HL-60/S4 treated with retinoic acid at 250 ng/mL for 4 days and 3 days (cell line): Measurements from ENCODE around the gene WBP2NL.

Source experiments
- in situ Hi-C: fragments of 300-500 bp; cut with MboI; formaldehyde crosslinking; loops from 2 replicates; pipeline ENCODE4 v1.7.0; 2022; ENCODE audit warnings: low sequenced_read_pairs

WBP2NL gene

GRCh38 chr22:41976961-41977566, 21.5 kb upstream of the WBP2NL start:
- in situ Hi-C loops: no loop called here

DNA sequence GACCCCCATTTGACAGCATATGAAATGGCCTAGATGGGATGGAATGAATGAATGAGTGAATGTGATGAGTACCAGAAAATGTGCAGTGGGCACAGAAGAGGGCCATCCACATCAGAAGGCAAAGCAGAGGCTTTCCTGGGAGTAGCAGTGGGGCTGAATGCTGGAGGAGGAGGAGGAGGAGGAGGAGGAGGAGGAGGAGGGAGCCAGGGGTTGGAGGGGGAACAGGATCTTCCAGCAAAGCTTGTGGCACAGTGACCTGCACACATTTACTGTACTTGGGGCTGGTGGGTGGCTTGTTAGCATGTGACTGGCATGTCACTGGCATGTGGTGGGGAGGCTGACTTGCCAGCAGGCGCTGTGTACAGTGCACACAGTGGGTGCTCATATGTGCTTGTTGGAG, 19.9 kb upstream of the WBP2NL start:
- in situ Hi-C loops: no loop called here

- in situ Hi-C loops: no loop called here
These were observed 19.0 kb upstream of the WBP2NL start for GRCh38 chr22:41979423-41980250.

- in situ Hi-C loops: no loop called here
These were observed 15.7 kb upstream of the WBP2NL start for GRCh38 chr22:41982865-41983264.

DNA sequence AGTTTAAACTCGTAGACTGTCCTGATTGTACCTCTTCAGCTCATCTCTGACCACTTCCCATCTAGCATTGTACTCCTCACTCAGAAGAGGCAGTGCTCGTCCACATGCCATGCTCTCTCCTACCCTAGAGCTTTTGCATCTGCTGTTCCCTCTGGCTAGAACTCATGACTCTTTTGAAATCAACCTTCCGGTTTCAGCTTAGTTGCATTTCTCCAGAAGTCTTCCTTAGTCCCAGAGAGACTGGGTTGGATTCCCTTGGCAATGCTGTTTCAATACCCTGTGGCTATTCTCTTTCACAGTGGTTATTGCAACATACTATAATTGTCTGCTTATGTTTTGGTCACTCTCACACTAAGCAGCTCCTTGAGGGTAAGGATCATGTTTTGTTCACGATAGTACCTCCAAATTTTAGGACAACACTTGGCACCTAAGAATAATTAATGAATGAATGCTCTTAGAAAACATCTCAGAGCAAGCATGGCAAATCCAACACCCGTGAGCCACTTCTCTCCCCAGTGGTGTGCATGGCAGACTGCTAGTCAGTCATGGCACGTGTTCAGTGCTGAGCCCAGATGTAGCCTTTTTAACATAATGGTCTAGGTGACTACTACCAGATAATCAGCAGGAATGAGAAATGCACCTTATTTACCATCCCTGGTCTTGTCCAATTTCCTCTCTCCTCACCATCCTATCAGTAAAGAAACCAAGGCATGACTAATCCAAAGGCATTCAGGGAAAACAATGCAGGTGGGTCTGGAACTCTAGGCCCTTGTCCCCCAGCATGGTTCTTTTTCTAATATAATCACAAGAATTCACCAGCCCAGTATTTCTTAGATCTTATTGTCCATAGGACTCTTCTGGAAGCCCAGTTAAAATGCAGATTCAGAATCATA, 14.8 kb upstream of the WBP2NL start:
- in situ Hi-C loops: no loop called here

DNA sequence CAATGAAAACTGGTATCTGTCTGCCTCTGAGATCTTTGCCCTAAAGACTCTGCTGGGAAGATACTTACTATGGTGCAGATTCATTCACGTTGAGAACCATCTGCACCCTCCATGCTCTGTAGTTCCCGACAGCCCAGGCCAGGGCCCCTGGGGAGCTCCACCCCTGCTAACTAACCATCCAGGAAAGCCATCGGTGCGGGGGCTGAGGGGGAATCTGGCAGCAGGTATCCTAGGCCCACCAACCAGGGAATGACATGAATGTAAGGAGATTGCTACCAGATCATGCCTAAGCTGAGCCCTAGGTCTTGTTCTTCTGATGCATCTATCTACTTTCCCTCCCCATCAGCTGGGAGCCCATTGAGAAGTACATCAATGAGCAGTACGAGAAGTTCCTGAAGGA, 11.3 kb upstream of the WBP2NL start:
- in situ Hi-C loops: no loop called here

GRCh38 chr22:41989246-41989645, 9.3 kb upstream of the WBP2NL start:
- in situ Hi-C loops: no loop called here

GRCh38 chr22:41991111-41991510, 7.5 kb upstream of the WBP2NL start:
- in situ Hi-C loops: no loop called here

DNA sequence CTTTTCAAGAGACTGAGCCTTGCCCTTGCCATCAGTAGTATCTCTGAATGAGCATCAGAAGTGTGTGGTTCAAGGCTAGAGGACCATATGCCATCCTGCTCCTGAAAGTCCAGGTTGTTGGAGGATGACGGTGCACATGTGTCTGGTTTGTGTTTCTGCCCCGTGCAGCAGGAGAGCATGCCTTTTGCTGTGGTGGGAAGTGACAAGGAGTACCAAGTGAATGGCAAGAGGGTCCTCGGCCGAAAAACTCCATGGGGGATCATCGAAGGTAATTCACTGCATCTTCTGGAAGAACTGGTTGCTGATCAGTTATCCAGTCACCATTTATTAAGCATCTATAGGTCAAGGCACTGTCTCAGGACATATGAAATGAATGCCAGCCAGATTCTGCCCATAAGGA, 6.1 kb upstream of the WBP2NL start:
- in situ Hi-C loops: no loop called here

- in situ Hi-C loops: no loop called here
These were observed 3.4 kb upstream of the WBP2NL start for GRCh38 chr22:41995211-41995610.

DNA sequence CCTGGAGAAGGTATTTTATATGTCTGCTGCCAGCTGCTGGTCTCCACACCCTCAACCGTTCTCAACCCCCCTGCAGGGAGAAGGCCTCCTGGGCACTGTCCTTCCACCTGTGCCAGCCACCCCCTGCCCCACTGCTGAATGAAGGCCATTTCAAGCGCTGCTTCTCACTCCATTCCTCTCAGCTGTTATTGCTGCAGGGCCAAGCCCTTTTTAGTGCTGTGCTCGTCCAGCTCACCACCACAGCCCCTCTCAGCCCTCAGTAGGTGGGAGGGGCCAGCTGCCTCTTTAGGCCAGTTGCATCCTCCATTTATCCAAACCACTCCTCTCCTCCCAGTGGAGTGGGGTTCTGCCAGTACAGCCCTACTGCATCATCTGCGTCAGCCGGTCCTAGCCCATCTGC, 1.8 kb upstream of the WBP2NL start:
- in situ Hi-C loops: no loop called here

DNA sequence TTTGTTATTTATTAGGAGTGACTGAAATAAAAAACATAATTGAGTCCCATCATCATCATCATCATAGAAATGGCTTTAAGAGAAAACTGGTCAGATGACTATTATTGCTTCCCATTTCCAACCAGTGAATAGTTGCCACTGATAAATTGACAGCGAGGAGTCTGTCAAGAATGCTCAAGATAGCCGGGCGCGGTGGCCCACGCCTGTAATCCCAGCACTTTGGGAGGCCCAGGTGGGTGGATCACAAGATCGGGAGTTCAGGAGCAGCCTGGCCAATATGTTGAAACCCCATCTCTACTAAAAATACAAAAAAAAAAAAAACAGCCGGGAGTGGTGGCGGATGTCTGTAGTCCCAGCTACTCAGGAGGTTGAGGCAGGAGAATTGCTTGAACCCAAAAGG, 1.9 kb downstream of the WBP2NL start:
- in situ Hi-C loops: no loop called here

- in situ Hi-C loops: no loop called here
These were observed 2.5 kb downstream of the WBP2NL start for GRCh38 chr22:42001121-42001520.

DNA sequence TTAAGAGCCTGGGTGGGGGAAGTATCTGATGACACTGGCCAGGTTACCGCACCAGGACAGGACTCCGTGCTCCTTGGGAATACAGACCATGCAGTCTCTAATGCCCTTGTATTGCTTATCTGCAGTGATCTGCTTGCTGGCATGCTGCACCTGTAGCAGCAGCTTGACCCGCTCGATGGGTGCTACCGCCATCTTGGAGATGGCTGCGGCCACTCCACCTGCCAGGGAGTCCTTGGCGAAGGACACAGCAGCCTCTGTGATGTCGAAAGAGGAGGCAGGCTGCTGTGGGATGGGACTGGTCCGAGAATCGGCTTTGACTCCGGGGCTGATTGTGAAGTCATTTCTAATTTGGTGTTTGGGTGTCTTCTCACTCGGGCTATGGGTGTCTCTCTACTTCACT, 3.1 kb downstream of the WBP2NL start:
- in situ Hi-C loops: no loop called here

DNA sequence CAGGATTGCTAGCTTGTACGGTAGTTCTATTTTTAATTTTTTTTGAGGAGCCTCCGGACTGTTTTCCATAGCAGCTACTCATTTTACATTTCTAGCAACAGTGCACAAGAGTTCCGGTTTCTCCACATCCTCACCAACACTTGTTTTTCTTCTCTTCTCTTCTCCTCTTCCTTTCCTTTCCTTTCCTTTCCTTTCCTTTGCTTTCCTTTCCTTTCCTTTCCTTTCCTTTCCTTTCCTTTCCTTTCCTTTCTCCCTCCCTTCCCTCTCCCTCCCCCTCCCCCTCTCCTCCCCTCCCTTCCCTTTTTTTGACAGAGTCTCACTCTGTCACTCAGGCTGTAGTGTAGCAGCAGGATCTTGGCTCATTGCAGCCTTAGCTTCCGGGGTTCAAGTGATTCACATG, 9.3 kb downstream of the WBP2NL start:
- in situ Hi-C loops: no loop called here

- in situ Hi-C loops: no loop called here
These were observed 12.2 kb downstream of the WBP2NL start for GRCh38 chr22:42010778-42011177.

DNA sequence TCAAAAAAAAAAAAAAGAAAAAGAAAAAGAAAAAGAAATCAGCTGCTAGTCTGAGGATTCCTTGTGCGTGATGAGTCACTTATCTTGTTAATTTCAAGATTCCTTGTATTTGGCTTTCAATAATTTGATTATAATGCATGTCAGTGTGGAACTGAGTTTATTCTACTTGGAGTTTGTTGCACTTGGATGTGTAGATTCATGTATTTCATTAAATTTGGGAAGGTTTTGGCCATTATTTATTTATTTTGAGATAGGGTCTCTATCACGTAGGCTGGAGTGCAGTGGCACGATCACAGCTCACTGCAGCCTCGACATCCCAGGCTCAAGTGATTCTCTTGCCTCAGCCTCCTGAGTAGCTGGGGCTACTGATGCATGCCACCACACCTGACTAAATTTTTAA, 14.8 kb downstream of the WBP2NL start:
- in situ Hi-C loops: no loop called here

DNA sequence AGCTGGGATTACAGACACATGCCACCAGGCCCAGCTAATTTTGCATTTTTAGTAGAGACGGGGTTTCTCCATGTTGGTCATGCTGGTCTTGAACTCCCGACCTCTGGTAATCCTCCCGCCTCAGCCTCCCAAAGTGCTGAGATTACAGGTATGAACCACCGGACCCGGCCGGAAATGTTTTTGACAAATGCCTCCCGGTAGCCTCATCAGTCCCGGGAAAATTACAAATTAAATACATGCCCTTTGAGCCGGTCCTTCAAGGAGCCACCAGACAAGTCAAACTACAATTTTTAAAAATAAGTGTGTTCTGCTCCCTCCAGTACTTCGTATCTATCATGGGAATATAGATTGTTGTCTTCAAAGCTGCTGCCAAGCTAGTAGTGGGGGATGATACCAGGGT, 17.5 kb downstream of the WBP2NL start:
- in situ Hi-C loops: no loop called here

- in situ Hi-C loops: no loop called here
These were observed 19.6 kb downstream of the WBP2NL start for GRCh38 chr22:42018224-42018623.

DNA sequence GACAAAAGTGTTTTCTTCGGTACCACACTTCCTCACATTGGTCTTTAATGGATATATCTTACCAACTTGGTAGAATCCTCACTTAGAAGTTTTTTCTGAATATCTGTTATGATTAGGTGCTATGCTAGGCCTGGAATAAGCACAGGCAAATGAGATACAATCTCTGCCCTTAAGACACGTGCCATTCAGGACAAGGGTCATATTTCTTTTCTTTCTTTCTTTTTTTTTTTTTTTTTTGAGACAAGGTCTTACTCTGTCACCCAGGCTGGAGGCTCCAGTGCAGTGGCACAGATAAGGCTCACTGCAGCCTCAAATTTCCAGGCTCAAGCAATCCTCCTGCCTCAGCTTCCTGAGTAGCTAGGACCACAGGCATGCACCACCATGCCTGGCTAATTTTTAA, 23.0 kb downstream of the WBP2NL start:
- in situ Hi-C loops: no loop called here

GRCh38 chr22:42022162-42022847, 23.7 kb downstream of the WBP2NL start:
- in situ Hi-C loops: no loop called here
